Neutrophil (primary cell): Measurements from ENCODE around the gene RAD18.

Experiments
- H3K27ac ChIP-seq: fragments of 200-600 bp; sonication (generic); 2 replicates; pipeline ENCODE4 v1.5.1; 2016; ENCODE audit warnings: mild to moderate bottlenecking, moderate library complexity
- H3K27me3 ChIP-seq: fragments of 200-600 bp; sonication (generic); 2 replicates; pipeline ENCODE4 v1.6.0; 2016; ENCODE audit warnings: mild to moderate bottlenecking
- H3K36me3 ChIP-seq: fragments of 200-600 bp; sonication (generic); 2 replicates; pipeline ENCODE4 v1.5.1; 2017
- H3K4me1 ChIP-seq, 2 experiments: fragments of 200-600 bp in 1 of 2; sonication (generic) in 1 of 2; 1 replicate in 1 of 2; 2 replicates in 1 of 2; pipeline versions ENCODE4 v1.5.1 to v1.6.1; 2013 to 2016; ENCODE audit warnings: low read depth in 1 of 2, low read length in 1 of 2, mild to moderate bottlenecking in 1 of 2, moderate library complexity in 1 of 2; ENCODE audit not compliant: control insufficient read depth in 1 of 2, insufficient read depth in 1 of 2
- H3K4me3 ChIP-seq, 2 experiments: fragments of 200-600 bp in 1 of 2; sonication (generic) in 1 of 2; 1 replicate in 1 of 2; 2 replicates in 1 of 2; pipeline ENCODE4 v1.5.1; 2013 to 2016; ENCODE audit warnings: low read depth in 1 of 2, low read length in 1 of 2, mild to moderate bottlenecking in 1 of 2, moderate library complexity in 1 of 2
- H3K9me3 ChIP-seq: fragments of 200-600 bp; sonication (generic); 2 replicates; pipeline ENCODE4 v1.5.1; 2016
- TF ChIP-seq, protein P1 (sequence below): fragments of 200-600 bp; sonication (generic); IDR thresholded peaks from 2 replicates; pipeline ENCODE4 v1.5.1; 2016; ENCODE audit warnings: antibody characterized with exemption

RAD18 gene

DNA sequence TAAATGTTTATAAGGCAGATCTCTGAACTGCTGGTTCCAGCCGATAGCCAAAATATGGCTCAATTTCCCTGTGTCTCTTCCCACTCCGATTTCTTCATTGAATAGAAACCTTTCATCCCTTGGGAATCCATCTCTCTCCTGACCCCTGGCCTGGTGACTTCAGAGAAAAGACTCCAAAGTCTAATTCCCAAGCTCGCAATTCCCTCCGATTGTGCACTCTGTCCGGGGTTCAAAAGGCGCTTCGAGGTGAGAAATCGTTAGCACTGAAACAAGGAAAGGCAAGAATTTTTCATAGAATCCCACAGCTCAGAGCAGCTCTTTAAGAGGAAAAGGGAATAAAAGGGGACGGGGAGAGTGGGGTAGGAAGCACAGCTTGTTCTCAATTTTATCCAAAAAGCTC is 18.4 kb upstream of the RAD18 start:
- H3K9me3 ChIP-seq = peaks cover 5% of the 10 kb centered on the region
- TF ChIP-seq, protein P1, sequence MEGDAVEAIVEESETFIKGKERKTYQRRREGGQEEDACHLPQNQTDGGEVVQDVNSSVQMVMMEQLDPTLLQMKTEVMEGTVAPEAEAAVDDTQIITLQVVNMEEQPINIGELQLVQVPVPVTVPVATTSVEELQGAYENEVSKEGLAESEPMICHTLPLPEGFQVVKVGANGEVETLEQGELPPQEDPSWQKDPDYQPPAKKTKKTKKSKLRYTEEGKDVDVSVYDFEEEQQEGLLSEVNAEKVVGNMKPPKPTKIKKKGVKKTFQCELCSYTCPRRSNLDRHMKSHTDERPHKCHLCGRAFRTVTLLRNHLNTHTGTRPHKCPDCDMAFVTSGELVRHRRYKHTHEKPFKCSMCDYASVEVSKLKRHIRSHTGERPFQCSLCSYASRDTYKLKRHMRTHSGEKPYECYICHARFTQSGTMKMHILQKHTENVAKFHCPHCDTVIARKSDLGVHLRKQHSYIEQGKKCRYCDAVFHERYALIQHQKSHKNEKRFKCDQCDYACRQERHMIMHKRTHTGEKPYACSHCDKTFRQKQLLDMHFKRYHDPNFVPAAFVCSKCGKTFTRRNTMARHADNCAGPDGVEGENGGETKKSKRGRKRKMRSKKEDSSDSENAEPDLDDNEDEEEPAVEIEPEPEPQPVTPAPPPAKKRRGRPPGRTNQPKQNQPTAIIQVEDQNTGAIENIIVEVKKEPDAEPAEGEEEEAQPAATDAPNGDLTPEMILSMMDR = no peak
- H3K27me3 ChIP-seq = no peaks in the 10 kb centered on the region
- H3K4me3 ChIP-seq = no peak overlapping the region
- no peak overlapping the region for H3K27ac ChIP-seq
- H3K4me1 ChIP-seq = peaks cover 13 to 14% of the 10 kb centered on the region in 2 experiments
- H3K36me3 ChIP-seq = no peaks in the 10 kb centered on the region

DNA sequence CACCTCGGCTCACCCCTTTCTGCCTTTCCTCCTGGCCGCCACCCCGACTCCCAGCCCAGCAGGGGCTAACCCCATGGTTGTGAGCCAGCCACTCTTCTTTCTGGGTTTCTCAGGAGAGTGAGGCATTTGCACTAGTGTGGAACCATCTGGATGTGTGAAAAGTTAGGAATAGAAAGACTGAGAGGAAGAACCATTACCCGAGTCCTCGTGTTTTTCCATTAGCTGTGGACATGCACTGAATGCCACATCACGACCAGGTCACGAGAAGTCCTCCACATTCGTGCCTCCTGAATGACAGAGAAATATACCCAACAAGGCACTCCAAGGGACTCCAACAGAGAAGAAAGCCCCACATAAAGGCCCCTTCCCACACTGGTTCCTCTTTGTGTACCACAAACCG is 18.0 kb upstream of the RAD18 start:
- Histone ChIP-seq H3K9me3 (peaks cover 5% of the 10 kb centered on the region), H3K4me3 (no peak overlapping the region), H3K27me3 (no peaks in the 10 kb centered on the region), H3K27ac (no peak overlapping the region), H3K4me1 (peaks cover 13 to 14% of the 10 kb centered on the region in 2 experiments), H3K36me3 (no peaks in the 10 kb centered on the region)
- TF ChIP-seq, protein P1 = no peak

DNA sequence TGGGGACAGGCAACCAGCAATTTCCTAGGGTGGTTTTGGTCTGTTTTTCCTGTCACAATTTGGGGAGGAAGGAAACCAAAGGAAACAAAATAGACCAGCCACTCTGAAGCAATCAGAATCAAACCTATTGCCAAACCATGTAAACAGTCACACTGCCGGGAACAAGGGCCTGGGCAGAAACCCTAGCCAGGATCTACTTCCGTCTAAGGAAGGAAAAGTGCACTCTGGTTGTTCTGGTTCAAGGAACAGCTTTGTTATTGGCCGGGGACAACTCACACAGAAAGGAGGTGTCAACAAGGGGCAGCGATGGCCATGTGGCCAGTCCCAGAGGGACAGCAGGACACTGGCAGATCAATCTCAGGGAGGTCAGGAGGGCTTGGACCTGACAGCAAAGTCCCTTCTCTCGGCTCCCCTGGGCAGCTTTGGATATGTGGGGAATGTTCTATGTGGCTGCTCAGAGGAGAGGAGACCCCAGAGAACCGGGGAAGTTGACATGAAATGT is 17.5 kb upstream of the RAD18 start:
- Histone ChIP-seq H3K27me3 (no peaks in the 10 kb centered on the region), H3K27ac (no peak overlapping the region), H3K4me1 (peaks cover 13 to 14% of the 10 kb centered on the region in 2 experiments), H3K9me3 (peaks cover 5% of the 10 kb centered on the region), H3K4me3 (no peak overlapping the region), H3K36me3 (no peaks in the 10 kb centered on the region)
- TF ChIP-seq, protein P1 = no peak

DNA sequence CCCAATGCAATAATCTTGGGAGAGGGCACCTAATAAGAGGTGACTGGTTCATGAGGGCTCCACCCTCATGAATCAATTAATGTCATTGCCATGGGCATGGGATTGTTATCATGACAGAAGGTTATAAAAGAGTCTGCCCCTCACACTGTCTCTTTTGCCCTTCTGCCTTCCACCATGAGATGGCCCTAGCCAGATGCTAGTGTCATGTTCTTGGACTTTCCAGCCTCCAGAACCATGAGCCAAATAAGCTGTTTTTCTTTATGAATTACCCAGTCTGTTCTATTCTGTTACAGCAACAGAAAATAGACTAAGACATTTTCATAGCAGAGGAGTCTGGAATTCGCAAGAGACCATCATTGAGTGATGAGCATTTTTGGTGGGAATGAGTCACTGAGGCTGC is 16.0 kb upstream of the RAD18 start:
- H3K9me3 ChIP-seq = peaks cover 5% of the 10 kb centered on the region
- H3K27me3 ChIP-seq = no peaks in the 10 kb centered on the region
- TF ChIP-seq, protein P1 = no peak
- H3K36me3 ChIP-seq = no peaks in the 10 kb centered on the region
- no peak overlapping the region for H3K4me3 ChIP-seq
- peaks cover 13 to 14% of the 10 kb centered on the region in 2 experiments for H3K4me1 ChIP-seq
- no peak overlapping the region for H3K27ac ChIP-seq

DNA sequence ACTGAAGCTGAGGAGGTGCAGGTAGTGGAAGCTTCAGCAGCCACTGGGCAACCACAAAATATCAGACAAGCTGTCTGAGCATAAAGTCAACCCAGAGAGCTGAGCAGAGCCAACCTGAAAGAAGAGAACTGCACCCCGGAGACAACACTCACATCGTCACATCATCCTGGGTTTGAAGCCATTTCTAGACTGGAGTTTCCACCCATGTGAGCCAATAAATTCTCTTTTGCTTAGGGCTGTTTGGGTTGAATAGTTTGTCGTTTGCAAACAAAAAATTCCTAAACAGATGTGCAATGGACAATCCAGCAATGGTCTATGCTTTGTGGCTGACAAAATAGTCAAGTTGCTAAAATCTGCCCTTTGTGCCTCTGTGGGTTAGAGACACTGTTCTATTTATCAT is 15.3 kb upstream of the RAD18 start:
- TF ChIP-seq, protein P1 = no peak
- Histone ChIP-seq H3K4me3 (no peak overlapping the region), H3K27ac (no peak overlapping the region), H3K4me1 (peaks cover 13 to 14% of the 10 kb centered on the region in 2 experiments), H3K36me3 (no peaks in the 10 kb centered on the region), H3K9me3 (peaks cover 5% of the 10 kb centered on the region), H3K27me3 (no peaks in the 10 kb centered on the region)
